Superior temporal gyrus (tissue), 1 donor: ENCODE data around the gene PRKD3.

Experiments
- DNase-seq: peaks from one replicate; pipeline ENCODE4 v3.0.0-alpha.2; 2016; ENCODE audit errors: extremely low spot score

The PRKD3 gene

GRCh38 chr2:37343537-37344434 lies 19.2 kb upstream of the PRKD3 start:
- peak; percentile 64 for DNase-seq

GRCh38 chr2:37342591-37343220 lies 18.1 kb upstream of the PRKD3 start:
- DNase-seq = no peak

GRCh38 chr2:37340637-37341036 lies 16.0 kb upstream of the PRKD3 start:
- no peak for DNase-seq

GRCh38 chr2:37338933-37339332 lies 14.3 kb upstream of the PRKD3 start:
- no peak for DNase-seq

GRCh38 chr2:37337620-37338280 lies 13.1 kb upstream of the PRKD3 start:
- peak; percentile 46 for DNase-seq

- no peak for DNase-seq
These were observed 11.0 kb upstream of the PRKD3 start for GRCh38 chr2:37335604-37336003.

GRCh38 chr2:37333256-37333655 lies 8.6 kb upstream of the PRKD3 start:
- no peak for DNase-seq

GRCh38 chr2:37332560-37332959 lies 7.9 kb upstream of the PRKD3 start:
- DNase-seq = no peak

- no peak for DNase-seq
These were observed 6.0 kb upstream of the PRKD3 start for GRCh38 chr2:37330681-37331080.

- no peak for DNase-seq
These were observed 2.4 kb upstream of the PRKD3 start for GRCh38 chr2:37326866-37327634.

GRCh38 chr2:37326285-37326684 lies 1.7 kb upstream of the PRKD3 start:
- no peak for DNase-seq

- DNase-seq = no peak
These were observed 1.0 kb upstream of the PRKD3 start for GRCh38 chr2:37325625-37326071.

GRCh38 chr2:37324536-37324785 lies 172 bp downstream of the PRKD3 start:
- peak; percentile 53 for DNase-seq

GRCh38 chr2:37323781-37324535 lies 675 bp downstream of the PRKD3 start:
- DNase-seq = no peak

GRCh38 chr2:37323176-37323780 lies 1.4 kb downstream of the PRKD3 start:
- peak; percentile 34 for DNase-seq

- DNase-seq = no peak
These were observed 2.3 kb downstream of the PRKD3 start for GRCh38 chr2:37322368-37322767.

- no peak for DNase-seq
These were observed 3.5 kb downstream of the PRKD3 start for GRCh38 chr2:37321029-37321682.

- DNase-seq = no peak
These were observed 4.7 kb downstream of the PRKD3 start for GRCh38 chr2:37319754-37320609.

- DNase-seq = no peak
These were observed 6.2 kb downstream of the PRKD3 start for GRCh38 chr2:37318401-37318800.
